ENCODE results near the gene TSHZ2. TPM values are rescaled to one million over a fixed set of nuclear protein-coding genes. Genes with fewer than 3 reads are reported as not detected.

The TSHZ2 gene
- total and polyA plus RNA-seq, 2 donors (not counting 3 experiments of a cell fraction or from before 2014, with no cell fraction given): not detected

DNA sequence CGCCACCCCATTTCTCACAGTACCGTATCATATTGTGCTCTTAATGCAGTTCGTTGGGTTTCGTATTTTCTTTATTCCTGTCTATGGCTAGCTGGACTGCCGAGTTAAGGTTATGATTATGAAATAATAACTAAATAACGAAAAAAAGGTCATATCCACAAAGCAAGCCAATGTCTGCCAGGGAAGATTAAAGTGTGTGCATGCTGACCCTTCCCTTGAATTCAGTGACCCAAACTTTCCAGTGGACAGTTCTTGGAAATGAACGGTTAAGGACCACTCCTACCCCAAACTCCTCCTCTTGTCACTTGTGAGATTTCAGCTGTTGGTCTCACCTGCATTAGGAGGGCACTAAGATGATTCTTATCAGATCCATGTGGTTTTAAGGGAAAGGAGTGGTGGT is 449.9 kb downstream of the TSHZ2 start:
- intact Hi-C loops (cut with micrococcal nuclease) (no loop called here), dilution Hi-C loops (cut with MboI; ENCODE audit: extremely low pct_ligation_motif_present, low sequenced_read_pairs) (no loop called here)
- Histone ChIP-seq H3K4me2 (ENCODE audit: insufficient read depth, low read length) (no peak overlapping the region), H4K20me1 (replicated peaks; ENCODE audit: control insufficient read depth, extremely low read depth, insufficient read depth, low read length) (no peaks in the 10 kb centered on the region), H3K9ac (replicated peaks; ENCODE audit: extremely low read depth, insufficient read depth, low read length) (no peak overlapping the region), H3K27ac (ENCODE audit: insufficient read depth, low read depth, low read length) (no peak overlapping the region), H2AFZ (ENCODE audit: low read depth, low read length) (no peak overlapping the region), H3K4me1 (ENCODE audit: control insufficient read depth, extremely low read depth, insufficient read depth, low read length) (no peaks in the 10 kb centered on the region), H3K27me3 (ENCODE audit: control insufficient read depth in 2 of 2, insufficient read depth in 2 of 2, low read length in 2 of 2) (no peaks in the 10 kb centered on the region), H3K9me3 (replicated peaks; ENCODE audit: control insufficient read depth, insufficient read depth, low read length) (no peaks in the 10 kb centered on the region), H3K79me2 (ENCODE audit: control insufficient read depth, insufficient read depth, low read length) (no peaks in the 10 kb centered on the region), H3K36me3 (ENCODE audit: control insufficient read depth in 2 of 2, extremely low read depth in 1 of 2, insufficient read depth in 2 of 2, low read length in 2 of 2) (no peaks in the 10 kb centered on the region), H3K4me3 (replicated peaks in 1 of 3; ENCODE audit: insufficient read depth in 1 of 3, low read depth in 1 of 3, low read length in 3 of 3) (no peak overlapping the region), H3K9me1 (replicated peaks; ENCODE audit: control insufficient read depth, extremely low read depth, insufficient read depth, low read length) (no peaks in the 10 kb centered on the region)
- no peak for DNase-seq (ENCODE audit: low read depth, low spot score)
- CTCF ChIA-PET: no interaction called here
- BruUV-seq (replicated peaks): no TSS peak
- TF ChIP-seq, protein P1, sequence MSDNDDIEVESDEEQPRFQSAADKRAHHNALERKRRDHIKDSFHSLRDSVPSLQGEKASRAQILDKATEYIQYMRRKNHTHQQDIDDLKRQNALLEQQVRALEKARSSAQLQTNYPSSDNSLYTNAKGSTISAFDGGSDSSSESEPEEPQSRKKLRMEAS (IDR thresholded peaks at IDR 0.05; ENCODE audit: insufficient read depth, insufficient read length): no peak
- TF ChIP-seq POLR2AphosphoS5 (IDR thresholded peaks at IDR 0.05; ENCODE audit: insufficient read depth, low read depth, low read length): no peak
- TF ChIP-seq POLR2A (IDR thresholded peaks at IDR 0.05; ENCODE audit: low read depth, low read length): no peak
- TF ChIP-seq MYC (IDR thresholded peaks at IDR 0.05; ENCODE audit: low read depth, low read length): no peak
- no peak for TF ChIP-seq JUN (IDR thresholded peaks at IDR 0.05; ENCODE audit: borderline replicate concordance, insufficient read depth, insufficient read length, low read depth)
- no peak for TF ChIP-seq FOS (IDR thresholded peaks at IDR 0.05; ENCODE audit: borderline replicate concordance, insufficient read depth, low read length)
- TF ChIP-seq EZH2 (IDR thresholded peaks at IDR 0.05; ENCODE audit: borderline replicate concordance, low read depth, low read length, severe bottlenecking): no peak
- no peak for TF ChIP-seq GATA2 (IDR thresholded peaks at IDR 0.05; ENCODE audit: insufficient read depth, insufficient read length, low read depth, low read length)
- TF ChIP-seq, protein P2, sequence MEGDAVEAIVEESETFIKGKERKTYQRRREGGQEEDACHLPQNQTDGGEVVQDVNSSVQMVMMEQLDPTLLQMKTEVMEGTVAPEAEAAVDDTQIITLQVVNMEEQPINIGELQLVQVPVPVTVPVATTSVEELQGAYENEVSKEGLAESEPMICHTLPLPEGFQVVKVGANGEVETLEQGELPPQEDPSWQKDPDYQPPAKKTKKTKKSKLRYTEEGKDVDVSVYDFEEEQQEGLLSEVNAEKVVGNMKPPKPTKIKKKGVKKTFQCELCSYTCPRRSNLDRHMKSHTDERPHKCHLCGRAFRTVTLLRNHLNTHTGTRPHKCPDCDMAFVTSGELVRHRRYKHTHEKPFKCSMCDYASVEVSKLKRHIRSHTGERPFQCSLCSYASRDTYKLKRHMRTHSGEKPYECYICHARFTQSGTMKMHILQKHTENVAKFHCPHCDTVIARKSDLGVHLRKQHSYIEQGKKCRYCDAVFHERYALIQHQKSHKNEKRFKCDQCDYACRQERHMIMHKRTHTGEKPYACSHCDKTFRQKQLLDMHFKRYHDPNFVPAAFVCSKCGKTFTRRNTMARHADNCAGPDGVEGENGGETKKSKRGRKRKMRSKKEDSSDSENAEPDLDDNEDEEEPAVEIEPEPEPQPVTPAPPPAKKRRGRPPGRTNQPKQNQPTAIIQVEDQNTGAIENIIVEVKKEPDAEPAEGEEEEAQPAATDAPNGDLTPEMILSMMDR (IDR thresholded peaks at IDR 0.05; ENCODE audit: extremely low read depth in 1 of 2, insufficient read depth in 1 of 2, low read depth in 1 of 2, low read length in 2 of 2): no peak
- no peak for FAIRE-seq
- POLR2A ChIA-PET: no interaction called here
